Measurements from ENCODE around the gene MRPS6.

Gene MRPS6

DNA sequence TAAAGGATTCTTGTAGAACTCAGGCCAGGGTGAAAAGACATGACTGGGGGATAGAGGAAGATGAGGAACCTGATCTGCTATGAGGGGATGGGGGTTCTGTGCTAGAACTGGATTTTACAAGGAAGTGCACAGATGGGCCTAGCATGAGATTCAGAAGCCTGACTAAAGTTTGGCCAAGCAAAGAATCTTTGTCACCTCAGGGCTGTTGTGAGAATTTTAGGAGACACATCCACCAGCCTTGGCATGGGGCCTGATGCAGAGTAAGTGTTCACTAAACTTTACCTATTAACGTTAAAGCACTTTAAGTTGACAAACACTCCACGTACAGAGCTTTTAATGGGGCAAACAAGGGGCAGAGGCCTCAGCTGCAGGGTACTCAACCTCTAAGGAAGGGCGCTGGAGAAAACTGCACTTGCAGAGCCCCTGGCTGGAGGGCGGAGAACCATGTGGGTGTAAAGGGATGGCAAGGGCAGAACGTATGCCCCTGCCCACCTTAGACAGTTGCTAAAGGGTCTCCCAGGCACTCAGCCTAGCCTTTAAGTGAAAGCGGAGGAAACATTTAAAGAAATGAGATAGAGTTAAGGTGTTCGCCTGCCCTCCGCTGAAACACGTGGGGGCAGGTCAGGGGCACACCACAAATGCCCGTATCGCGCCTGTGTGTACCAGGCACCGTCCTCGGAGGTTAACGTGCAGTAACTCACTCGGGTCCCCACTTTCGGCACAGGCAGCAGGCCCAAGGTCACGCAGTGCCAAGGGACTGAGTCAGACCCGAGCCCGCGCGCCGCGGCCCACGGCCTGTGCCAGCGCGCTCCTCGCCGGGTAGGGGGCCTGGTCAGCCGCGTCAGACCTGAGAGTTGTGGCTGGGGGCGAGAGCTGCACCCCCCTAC, 990 bp upstream of the MRPS6 start:
- no peak for DNase-seq

DNA sequence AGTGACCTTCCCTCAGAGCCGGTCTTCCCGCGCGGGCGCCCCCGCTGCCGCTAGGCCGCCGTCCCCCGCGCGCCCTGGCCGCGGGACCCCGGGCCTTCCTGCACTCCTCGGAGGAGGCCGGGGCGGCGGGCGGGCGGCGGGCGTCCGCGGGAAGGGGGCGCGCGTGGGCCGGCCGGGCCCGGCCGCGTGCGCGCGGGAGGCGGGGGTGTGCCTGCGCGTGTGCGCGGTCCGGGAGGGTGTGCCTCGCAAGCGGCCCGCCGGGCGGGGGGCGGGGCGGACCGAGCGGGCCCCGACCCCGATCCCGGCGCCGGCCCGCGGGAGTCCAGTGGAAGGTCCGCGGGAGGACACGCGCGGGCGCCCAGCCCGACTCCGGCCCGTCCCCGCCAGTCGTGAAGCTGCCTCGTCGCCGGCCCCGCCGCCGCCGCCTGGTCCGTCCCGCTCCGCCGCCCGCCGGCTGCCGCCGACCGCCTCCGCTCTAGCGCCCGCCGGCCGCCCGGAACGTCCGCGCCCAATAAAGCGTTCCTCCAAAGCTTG, 438 bp downstream of the MRPS6 start:
- no peak for DNase-seq

DNA sequence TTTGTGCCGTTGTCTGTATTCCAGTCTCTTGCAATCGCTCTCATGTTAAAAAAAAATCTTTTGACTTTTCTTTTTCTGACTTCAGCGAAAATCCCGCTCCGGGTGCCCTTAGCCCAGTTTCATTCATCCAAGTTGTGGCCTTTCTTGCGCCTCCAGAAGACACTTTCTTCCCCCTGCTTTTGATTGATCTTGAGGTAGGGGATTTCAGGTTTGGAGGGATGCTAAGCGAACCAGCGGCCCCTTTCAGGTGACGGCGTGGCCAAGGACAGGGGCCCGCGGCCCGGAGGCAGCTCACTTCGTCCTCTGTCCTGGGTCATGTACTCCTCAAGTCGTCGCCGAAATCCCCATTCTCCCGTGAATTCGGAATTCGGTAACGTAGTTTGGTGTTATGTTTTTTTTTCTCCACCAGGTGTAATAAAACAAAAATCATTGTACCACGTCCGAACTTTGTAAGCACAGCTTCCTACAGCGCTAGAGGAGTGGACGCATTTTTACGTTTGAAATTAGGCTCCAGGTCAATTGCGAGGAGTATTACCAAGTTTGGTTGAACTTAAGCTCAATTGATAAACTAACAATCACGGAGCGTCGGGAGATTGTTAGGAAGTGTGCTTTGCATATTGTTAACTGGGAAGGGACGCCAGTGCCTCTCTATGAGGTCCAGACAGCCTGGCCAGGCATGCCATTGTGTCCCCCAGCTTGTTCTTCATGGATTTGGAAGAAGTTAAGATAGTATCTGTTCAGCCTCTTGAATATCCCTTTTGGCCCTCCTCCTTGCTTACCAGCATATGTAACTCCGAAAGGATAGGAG, 1.1 kb downstream of the MRPS6 start:
- DNase-seq, result no peak

DNA sequence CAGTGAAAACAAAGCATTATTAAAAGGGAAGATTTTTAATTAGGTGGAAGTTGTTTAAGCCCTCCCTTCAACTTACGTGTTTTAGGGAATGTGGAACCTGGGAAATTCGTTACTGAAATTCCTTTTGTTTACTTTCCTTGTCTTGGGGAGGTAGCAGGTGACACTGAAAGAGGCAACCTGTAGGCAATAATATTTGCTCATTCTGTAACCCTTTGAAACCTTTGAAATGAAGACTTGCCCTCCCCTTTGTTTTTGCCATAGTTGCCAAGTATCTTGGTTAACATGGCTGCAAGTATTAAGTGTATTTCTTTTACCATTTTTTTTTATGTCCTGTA, 1.7 kb downstream of the MRPS6 start:
- DNase-seq, result no peak

DNA sequence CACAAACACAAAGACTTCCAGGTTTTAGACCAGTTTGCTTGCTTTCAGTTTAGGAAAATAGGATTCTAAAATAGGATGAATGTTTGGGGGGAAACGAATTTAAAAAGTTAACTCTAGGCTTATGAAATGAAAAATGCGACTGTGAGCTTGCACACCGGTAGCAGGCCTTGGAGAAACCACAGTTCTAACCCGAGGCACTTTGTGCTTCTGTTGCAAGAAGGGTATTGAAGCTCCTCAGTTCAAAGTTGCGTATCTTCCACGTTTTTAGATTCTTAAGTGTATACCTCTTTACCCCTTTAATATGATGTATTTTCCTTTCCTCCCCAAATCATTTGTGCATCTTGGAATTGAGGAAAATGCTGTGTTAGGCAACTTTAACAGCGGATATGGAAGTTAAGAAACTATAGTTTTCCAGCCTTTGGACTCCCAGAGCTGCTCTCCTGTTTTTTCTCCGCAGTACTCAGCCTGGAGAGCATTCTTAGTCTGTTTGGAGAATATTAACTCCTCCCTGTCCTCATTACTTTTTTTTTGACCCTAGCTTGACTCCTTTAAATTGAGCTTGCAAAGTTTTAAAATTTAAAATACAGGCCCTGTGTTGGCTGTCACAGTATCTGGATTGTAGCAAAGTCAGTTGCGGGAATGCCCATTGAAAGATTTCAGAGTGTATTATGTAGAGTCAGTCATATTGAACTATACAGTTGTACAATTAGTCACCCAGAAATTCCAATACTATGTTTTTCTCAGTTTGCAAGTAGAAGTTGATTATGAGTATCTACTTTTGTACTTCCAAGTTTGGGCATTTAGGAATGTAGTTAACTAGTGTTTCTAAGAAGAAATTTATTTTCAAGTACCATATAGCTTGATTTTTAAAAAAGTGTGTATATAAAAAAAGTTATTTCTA, 2.6 kb downstream of the MRPS6 start:
- no peak for DNase-seq

DNA sequence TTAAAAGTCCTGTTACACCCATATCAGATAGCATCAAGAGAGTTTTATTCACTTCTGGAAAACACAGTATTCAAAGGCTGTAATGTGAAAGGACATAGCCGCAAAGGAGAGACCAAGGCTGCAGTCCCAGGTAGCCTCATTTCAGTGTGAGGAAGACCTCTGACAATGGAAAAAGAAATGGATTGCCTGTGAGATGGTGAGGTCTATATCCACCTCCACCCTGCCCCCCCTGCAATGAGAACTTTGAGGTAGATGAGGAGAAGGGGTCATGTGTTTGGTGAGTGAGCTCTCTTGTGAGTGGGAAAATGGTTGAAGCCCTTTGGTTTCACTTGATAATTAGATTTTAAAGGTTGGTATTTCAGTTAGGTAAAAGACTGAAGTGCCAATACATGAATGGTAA, 3.5 kb downstream of the MRPS6 start:
- no peak for DNase-seq

DNA sequence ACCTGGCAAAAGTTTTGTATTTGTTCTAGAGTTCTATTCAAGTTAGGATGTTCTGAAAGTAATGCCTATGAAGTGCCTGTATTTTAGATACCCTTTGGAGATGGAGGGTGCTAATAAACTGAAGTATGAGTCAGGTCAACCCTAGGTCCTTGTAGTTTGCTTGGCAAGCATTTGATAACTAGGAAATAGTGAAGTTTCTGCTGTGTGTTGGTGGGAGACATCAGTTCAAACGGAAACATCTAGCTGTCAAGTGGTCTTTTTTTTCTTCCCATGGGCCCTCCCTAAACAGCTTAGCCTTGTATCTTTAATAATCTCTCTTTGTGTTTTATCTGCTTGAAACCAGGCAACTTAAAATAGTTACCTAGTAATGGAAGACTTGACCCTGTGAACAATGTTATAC, 4.5 kb downstream of the MRPS6 start:
- no peak for DNase-seq

DNA sequence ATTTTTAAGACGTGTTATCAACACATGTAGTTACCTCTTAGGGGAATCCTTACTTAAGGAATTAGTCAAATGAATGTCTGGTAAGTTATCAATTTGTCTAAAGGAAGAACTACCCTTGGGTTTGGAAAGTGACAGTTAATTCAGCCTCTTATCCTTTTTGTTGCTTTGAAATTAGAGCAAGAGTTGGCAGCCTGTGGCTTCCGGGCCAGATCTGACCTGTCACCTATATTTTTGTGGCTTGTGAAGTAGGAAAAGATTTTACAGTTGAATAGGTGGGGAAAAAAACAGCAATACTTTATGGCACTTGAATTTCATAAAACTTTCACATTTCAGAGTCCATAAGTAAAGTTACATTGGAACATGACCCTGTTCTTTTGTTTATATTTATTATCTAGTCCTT, 5.5 kb downstream of the MRPS6 start:
- no peak for DNase-seq

DNA sequence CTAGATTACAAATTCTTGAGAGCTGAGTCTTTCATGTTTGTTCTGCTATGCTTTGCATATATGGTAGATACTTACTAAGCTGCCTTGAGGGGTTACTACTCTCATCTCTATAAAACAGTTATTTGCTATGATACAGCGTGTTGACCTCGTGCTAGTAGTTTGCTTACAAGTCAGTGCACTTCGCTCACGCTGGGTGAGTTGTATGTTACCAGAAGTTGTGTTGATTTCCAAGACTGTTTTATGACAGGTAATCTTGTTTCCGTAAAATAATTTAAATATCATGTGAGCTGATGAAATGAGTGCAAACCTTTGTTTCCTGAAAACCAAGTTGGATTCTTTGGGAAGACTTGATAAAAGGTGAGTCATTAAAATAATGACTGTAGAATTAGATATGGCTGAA, 7.3 kb downstream of the MRPS6 start:
- no peak for DNase-seq

DNA sequence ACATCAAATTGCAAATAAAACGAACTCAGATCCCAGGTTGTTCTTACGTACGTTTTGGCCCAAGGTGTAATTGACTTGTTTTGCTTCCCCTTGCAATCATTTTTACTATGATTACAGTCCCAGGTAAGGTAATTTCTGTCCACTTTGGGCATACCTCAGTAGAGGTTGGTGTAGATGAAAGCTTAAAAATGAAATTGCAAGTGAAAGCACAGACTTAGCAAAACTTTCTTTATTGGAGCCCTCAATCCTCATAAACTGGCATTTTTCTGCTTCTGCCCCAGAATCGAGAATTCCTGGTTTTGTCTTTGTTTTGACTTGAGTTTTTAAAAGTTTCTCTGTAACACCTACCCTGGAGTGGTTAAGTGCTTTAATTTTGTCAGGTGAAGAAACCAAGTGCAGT, 9.4 kb downstream of the MRPS6 start:
- no peak for DNase-seq

DNA sequence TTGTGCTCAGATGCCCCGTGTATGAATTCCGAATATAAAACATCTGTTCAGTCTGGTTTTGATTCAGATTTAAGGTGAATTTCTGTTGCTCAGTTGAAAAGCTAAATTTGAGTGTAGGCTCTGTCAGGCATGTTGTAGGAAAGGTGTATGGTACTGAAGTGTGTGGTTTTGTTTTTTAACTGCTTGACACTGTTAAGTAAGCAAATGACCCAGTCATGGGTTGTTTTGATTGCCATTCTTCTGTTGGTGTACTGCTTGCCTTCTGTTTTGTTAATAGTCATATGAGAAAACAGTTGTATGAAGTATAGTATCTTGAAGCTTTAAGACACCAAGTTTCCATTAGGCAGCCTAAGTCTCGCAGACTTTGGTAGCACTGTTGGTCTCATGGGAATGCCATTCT, 10.0 kb downstream of the MRPS6 start:
- DNase-seq, result no peak

DNA sequence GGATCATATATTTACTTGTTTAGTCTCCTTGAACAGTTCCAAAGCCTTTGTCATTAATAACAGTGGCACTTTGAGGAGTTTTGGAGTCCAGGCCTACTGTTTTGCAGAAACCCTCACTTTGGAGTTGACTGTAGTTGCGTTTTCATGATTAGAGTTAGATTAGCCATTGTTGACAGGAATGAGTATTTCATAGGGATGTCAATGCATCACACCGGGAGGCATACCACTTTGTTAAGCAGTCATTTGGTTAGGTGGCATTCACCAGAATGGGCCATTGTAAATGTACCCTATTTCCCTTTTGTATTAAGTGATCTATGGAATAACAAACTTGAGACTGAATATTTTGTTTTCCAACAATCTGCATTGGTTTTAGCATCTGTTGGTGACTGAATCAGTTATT, 11.8 kb downstream of the MRPS6 start:
- no peak for DNase-seq

DNA sequence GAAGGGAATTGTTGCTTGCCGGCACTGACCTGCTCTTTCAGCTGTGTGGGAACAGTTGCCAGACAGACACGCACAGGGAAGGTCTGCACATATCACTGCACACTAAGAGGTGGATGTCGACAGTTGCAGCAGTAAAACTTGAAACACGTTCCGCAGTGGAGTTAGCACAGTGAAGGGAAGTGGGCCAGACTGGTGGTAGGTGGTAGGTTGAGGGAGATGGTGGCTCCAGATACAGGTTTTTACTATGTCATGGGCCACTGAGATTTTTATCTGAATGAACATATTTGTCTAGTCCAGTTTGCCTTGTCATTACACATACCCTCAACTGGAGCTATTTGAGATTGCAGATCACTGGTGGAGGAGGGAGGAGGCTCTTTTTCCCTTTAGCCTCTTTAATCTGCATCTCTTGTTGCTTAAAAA, 13.5 kb downstream of the MRPS6 start:
- no peak for DNase-seq

DNA sequence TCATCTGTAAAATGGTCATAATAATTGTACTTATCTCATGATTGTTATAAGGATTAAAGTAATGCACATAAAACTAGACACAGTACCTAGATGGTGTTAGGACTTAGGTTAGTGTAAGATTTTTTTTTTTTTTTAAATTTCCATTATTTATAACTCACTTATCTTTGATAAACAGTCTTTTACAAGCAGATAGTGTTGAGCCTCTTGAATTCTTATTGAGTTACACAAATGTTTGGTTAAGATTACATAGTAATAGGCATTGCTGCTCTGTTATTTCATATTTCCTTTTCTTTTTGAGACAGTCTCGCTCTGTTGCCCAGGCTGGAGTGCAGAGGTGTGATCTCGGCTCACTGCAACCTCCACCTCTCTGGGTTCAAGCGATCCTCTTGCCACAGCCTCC, 15.4 kb downstream of the MRPS6 start:
- no peak for DNase-seq

DNA sequence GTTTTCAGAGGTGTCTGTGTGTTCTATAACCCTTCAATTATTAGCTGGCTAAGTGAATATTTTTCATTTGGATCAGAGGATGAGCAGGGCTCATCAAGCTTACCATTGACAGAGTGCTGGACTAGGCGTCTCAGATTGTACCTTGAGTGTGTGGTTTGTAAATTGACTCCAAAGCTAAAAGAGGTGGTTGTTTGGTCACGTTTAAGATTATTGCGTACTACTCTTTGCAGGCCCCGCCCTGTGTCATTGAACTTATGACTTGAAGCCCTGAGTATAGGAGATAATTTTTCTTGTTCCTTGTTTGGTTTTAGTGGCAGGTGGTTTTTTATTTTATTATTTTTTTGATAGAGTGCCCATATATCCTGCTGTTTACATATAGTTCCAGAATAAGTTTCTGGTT, 17.7 kb downstream of the MRPS6 start:
- DNase-seq, result no peak

DNA sequence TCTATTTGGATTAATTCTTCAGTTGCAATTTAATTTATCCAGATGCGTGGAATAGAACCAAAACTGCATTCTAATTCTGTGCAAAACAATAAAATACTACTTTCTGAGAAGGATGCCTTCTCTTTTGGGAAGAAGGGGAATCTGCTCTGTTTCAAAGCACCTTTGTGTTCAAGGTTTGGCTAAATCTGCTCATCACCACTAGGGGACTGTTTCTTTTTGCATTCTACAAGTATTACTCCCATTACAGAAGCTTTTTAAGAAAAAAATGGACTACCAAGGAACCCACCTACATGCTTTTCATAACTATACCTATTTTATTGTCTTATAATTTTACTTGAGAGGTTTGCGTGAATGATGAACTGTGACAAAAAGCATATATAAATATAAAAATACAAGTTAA, 18.2 kb downstream of the MRPS6 start:
- no peak for DNase-seq

DNA sequence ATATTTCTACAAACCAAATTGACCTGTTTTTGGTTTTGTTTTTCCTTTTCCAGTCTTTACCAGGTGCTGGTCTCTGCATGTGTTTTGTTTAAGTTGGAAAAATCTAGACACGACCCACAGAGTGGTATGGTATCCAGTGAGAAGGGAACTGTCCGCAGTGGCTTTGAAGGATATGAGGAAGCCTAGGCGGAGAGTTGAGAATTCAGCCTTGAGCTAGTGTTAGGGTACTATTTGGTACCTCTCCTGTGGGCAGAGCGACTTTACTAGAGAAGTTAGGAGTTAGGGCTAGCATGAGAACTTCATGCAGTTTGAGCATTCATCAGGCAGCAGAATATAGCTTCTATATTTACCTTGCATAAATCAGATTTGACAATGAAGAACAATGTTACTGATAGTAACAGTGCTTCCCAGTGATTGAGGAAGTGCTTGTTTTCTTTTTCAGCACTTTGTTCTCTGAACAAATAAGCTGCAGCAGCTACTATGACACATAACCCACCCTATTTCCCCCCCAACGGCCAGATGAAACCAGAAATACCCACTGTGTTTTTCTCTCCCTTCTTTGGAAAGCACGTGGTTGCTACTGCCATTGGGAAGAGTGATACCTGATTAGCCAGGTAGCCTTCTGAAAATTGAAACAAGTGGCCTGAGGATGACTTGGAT, 19.0 kb downstream of the MRPS6 start:
- no peak for DNase-seq

DNA sequence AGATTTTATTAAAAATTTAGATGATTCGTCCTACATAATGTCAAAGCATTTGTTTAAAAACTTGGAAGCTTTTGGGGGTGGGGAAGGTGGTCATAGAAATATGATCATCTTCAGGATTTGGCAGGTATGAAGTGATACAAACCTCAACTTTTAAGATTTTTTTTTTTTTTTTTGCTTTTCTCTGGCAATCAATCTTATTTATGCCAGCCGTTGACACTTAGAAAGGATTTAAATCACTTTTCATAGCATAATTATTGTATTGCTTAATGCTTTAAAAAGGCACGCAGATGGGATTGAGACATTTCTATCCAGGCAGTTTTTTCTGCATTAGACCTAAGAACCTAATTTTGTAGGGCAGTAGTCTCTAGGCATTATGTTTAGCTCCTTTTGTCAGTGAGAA, 19.7 kb downstream of the MRPS6 start:
- DNase-seq, result no peak

DNA sequence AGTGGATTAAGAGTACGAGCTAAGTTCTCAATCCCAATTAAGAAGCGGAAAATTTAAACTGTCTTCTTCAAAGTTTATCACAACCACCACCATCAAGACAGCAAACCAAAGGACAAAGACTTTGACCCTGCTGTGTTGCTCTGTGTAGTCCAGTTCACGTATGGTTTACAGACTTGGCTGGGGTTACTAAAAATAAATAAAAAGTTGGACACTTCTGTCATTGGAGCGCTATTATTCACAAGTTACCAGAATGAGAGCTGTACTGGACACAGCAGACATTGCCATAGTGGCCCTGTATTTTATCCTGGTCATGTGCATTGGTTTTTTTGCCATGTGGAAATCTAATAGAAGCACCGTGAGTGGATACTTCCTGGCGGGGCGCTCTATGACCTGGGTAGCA, 21.6 kb downstream of the MRPS6 start:
- DNase-seq, result no peak

DNA sequence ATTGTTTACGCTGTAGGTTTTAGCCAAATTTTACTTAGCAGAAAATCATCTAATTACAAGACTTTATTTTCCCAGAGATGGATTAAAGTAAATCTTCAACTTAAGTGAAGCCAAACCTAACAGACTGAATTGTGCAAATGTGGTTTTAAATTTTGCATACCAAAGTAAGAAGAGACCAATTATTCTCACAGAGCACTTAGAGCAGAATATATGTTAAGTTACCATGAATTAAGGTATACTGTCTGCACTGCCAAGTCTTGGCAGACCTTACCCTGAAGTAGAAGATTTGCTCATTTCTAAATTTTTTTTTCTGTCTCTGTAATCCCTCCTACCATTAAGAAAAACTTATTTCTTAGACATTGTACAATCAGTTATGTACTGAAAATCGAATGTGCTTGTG, 24.1 kb downstream of the MRPS6 start:
- DNase-seq, result no peak

DNA sequence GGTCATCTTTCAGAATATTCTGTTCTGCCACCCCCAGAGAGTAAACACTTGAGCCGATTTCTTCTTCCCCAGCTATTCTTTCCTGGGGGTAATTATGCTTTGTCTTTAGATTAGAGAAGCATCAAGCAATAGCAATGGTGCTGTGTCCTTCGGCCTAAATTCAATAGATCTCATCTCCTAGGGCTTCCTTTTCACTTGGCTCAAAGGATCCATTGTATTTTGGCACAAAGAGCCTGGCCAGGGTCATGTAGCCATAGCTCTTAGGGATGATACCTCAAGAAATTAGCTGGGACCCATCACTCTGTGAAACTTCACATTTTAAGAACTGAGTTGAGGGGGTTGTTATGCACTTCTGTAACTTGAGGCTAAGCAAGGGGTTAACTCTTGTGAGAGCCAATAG, 27.0 kb downstream of the MRPS6 start:
- DNase-seq, result no peak

DNA sequence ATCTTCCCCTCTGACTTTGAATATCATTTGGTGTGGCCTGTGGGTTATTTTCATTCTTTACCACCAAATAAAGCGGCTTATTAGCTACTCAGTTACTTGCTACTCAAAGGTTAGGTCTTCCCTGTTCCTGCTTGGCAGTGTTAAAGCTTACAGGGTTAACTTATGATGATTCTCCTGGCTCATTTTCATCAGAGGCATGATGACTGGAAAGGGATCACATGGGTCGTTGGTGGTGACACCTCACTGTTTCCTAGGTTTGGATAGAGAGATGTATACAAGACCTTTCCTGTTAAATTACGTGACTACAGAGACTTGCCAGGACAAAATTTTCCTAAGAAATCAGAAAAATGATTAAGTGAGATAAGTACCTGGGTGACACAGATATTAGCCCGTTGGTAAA, 27.4 kb downstream of the MRPS6 start:
- DNase-seq, result no peak

Measured in NCI-H1048 (cell line).